ENCODE results near the gene TWNK.

The TWNK gene

DNA sequence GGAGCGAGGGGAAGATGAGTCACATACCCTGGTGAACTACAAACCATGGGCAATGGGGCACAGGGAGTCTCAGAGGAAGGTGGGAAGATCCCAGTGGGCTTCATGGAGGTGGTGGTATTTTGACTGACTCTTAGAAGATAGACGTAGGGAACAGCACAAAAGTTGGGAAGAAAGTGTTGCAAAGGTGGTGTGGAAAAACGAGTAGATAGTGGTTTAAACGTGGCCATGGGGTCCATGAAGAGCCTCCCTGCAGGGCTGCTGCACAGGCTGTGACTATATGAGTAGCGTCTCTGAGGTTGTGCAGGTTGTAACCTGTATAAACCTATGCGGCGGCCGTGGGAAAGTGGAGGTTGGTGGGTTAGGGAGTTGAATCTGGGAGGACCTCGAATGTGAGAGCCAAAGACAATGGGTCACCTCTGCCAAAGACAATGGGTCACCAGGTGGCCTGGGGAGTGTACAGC is 26.1 kb downstream of the TWNK start:
- no peak for DNase-seq

- DNase-seq, result peak; percentile 41
Observed at GRCh38 chr10:101014230-101014884, 27.0 kb downstream of the TWNK start.

GRCh38 chr10:101014966-101015581 is 27.7 kb downstream of the TWNK start:
- no peak for DNase-seq

DNA sequence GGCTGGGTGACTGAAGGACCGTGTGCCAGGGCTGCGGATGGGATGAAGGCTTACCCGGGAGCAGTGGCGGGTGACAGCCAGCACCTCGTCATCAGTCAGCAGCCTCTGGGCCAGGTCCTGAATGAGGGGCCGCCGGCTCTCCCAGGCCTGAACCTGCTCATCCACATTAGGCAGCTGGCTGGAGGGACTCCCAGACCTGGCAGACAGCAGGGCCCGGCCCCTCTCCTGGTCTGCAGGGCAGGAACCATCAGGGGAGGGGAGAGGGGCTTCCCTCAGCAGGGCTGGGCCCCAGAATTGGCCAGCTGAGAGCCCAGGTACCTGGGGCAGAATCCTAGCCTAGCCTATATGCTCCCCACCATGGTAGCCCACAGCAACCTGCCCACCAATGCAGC is 28.2 kb downstream of the TWNK start:
- DNase-seq, result no peak

DNA sequence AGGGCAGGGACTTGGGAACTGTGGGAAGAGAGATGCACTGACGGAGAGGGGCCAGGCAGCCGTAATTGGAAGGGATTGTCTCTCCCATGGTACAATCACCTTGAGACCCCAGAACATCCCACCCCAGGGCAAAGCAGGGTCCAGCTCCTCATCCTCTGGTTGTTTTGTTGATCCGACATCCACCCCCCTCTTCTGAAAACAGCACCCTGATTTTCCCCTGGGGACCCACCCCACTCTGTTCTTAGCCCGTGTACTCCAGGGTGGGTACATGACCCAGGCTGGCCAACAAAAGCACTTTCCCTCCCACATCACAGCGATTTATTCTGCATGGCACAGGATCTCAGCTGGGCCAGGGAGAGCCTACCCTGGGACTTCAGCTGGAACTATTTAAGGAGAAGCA is 29.5 kb downstream of the TWNK start:
- DNase-seq, result no peak

DNA sequence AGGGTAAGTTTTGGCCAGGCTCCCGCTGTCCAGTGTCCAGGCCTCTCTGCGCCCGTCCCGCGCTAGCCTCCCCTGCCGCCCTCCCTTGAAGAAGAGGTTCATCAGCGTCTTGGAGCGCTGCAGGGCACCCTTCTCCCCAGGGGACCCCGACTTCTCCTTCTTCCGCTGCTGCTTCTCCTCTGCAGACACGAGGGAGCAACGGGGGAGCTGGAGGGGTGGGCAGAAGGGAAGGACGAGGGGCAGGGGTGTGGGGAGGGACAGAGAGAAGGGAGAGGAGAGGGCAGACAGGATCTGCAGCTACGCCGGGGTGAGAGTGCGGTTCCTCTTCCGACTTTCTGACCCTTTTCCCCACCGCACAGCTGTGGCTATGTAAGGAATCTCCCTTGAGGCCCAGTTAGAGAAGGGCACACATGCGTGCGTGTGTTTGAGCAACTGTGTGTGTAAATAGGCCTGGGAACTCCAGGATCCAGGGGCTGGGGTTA is 30.8 kb downstream of the TWNK start:
- DNase-seq, result no peak

DNA sequence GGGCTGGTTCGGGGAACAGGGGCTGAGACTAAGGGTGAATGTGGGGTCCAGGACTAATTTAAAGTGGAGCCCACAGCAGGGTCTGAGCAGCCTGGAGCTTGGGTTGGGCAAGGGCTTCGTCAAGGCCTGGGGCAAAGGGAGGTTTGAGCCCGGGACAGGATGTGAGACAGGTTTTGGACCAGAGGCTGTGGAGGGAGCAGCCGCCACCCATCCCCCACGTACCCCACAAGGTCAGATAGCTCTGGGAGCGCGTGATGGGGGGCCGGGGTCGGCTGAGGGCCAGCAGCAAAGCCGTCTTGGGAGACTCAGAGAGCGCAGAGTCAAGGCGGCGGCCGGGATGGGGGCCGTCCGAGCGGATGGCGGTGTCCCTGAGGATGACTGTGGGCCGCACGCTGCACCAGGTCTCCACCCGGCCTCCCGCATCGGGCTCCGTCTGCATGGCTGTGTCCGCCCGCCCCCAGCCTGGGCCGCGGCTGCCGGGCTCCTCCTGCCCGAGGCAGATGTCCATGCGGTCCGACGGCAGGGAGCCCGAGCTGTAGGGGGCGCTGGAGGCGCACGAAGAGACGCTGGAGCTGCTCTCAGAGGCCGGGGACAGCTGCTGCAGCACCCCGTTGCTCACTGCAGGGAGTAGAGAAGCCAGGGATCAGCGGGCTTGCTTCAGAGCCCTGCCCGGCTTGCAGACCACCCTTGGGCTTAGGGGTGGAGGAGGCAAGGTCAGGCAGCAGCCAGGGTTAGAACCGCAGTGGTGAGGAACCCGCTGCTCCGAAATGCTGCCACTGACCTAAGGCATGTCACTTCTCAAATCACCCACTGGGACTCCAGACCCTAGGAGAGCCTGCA is 31.5 kb downstream of the TWNK start:
- peak; percentile 20 for DNase-seq

DNA sequence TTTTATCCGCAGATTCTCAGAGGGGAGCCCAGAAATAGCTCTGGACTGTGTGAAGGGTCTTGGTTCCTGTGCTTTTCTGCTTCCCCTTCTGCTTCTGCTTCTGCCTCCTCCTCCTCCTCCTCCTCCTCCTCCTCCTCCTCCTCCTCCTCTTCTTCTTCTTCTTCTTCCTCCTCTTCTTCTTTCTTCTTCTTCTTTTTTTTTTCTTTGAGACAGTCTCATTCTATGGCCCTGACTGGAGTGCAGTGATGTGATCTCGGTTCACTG is 32.0 kb downstream of the TWNK start:
- DNase-seq, result no peak

DNA sequence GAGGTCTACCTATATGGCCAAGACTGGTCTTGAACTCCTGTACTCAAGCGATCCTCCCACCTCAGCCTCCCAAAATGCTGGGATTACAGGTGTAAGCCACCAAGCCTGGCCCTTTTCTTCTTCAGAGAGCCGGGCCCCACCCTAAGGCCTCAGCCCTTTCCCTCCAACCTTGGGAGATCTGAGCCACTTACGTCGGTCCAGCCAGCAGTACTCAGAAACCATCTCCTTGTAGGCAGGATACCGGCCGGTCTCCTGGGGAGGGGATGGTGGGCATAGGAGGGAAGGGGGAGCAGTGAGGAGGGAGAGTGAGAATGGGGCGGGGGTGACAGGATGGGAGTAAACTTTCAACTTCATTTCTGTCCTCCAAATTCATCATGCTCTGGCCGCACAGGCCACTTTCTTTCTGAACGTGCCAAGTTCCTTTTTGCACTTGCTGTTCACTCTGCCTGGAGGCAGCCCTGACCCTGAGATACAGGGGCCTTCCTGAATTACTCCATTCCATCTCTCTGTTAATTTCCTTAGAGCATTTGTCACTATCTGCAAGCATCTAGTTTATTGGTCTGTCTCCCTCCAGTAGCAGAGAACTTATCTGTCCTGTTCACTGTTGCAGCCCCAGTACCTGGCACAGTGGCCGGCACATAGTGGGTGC is 33.2 kb downstream of the TWNK start:
- no peak for DNase-seq

GRCh38 chr10:101021239-101021638 is 33.9 kb downstream of the TWNK start:
- no peak for DNase-seq

DNA sequence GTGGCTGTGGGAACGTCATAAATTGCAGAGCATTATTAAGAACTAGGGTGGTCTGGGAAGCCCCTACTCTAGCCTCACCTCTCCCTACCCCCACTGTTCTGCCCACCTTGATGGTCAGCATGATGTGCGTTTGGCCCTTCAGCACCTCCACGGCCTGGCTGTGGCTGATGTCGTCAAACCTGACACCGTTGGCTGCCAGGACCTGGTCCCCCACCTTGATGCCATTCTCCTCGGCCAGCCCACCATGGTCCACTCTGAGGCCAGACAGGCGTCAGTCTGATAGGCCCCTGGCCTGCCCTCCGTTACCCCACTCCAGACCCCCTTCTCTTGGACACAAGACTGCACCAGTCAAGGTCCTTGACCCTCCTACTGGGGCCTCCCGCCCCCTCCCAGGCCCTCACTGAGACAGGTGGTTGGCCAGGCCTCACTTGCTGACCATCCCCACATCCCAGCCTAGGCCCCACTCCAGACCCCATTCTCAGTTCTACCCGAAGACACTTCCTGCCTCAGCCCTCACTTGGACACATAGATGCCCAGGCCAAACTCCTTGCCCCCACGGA is 34.4 kb downstream of the TWNK start:
- DNase-seq, result no peak

DNA sequence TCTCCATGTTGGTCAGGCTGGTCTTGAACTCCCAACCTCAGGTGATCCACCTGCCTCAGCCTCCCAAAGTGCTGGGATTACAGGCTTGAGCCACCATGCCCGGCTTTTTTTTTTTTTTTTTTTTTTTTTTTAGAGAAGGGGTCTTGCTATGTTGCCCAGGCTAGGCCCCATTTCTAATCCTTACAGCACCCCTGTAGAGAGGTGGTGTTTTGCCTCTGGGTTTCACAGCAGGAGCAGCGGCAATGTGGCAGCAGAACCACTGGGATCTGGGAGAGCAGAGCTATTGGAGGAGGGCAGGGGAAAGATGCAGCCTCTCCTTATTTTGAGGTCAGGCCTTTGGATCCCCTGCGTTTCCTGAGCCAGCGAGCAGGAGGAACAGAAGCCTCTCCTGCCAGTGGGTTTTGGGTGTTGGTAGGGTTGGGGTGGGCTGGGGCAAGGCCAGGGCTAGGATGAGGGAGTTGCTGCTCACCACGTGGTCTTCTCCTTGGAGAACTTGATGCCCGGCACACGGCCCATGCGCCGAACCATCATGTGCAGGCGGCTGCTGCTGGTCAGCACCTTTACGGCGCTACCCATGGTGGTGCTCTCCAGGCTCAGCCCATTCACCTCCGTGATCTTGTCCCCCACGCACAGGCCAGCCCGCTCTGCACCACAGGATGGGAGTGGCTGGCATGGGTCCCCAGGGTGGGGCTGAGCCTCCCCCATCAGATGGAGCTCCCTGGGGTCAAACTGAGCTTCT is 35.8 kb downstream of the TWNK start:
- DNase-seq, result no peak

DNA sequence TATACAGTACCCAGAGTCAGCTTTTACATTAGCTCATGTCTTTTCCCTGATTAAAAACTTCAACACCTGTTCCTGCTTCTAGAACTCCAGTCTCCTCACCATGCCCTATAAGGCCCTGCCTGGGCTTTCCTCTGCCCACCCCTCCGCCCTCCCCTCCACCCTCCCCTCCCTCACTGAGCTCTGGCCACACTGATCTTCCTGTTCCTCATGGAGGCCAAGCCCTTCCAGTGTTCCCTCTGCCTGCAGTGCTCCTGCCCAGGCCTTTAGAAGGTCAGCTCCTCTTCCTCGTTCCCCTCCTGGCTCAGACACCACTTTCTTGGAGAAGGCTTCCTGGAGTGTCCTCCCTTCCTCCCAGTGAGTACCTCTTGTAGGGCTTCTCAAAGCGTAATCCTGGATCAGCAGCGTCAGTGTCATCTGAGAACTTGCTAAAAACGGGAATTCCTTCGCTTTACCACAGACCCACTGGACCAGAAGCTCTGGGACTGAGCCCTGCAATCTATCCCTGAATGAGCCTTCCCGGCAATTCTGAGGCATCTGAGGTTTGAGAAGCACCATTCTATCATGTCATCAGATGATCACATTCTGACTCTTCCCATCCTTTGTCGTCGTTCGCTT is 39.9 kb downstream of the TWNK start:
- DNase-seq, result no peak

DNA sequence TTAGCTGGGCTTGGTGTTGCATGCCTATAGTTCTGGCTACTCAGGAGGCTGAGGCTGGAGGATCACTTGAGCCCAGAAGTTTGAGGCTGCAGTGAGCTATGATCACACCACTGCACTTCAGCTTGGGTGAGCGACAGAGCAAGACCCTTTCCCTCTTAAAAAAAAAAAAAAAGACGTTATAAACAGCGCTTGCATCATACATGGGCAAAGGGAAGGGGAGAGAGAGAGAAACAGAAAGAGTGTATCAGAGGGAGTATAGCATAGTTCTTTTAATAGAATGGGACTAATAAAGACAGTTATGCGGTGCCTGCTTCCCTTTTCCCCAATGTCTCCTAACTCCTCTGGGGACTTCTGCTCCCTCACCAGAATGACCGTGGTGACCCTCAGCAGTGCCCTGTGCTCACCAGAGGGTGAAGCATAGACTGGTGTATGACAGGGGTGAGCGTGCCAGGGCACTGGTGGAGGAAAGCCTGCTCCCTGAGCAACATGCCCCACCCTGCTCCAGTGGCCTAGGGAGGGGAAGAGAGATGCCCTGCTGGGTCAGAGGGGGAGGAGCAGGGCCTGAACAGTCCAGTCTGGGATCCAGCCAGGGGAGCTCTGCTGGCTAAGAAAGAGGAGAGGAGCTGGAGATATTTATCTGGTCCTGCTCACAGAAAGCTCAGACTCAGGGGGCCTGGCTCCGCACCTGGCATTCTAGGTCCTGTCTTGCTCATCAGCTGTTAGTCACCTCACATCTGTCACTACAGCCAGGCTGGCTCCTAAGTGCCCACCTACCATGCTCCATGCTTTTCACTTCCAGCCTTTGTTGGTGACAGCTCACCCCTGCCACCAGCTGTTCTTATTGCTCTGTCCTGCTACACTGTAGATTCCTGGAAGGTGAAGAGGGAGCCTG is 41.3 kb downstream of the TWNK start:
- DNase-seq, result no peak

- DNase-seq, result no peak
Observed at GRCh38 chr10:101029520-101030295, 42.4 kb downstream of the TWNK start.

DNA sequence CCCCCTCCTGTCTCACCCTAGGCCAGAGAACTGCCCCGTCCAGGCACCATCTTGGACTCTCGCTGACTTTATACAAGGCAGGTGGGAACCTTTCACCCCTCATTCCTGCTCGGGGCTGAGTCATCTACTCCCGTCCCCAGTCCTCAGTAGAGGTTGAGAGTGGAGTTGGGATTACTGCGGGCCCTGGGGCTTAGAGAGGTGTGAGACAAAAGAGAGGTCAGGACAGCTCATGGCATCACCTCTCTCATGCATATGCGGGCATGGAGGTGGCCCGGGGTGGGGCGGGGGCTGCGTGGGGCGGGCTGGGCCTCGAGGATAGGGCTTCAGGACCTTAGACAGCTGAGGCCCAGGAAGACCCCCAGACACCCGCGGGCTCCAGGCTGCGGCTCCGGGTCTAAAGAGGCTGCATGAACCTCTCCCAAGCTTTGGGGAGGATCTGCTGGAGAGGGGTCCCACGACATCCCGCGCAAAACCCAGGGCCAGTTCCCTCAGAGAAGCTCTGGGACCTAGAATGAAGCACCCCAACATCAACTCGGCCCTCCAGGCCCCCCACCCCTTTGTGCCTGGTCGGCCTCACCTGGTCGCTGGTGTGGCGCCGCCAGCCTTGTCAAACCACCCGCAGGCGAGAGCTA is 43.3 kb downstream of the TWNK start:
- no peak for DNase-seq

- DNase-seq, result peak; percentile 75
Observed at GRCh38 chr10:101031128-101031795, 43.9 kb downstream of the TWNK start, which contains the start of the genes PDZD7 and SFXN3. TSS of gene PDZD7 (minus strand) at chr10:101031129. CDS start at chr10:101030219, 910 bp downstream. TSS of gene SFXN3 (plus strand) at chr10:101031234. CDS start at chr10:101034695, 3,461 bp downstream.

DNA sequence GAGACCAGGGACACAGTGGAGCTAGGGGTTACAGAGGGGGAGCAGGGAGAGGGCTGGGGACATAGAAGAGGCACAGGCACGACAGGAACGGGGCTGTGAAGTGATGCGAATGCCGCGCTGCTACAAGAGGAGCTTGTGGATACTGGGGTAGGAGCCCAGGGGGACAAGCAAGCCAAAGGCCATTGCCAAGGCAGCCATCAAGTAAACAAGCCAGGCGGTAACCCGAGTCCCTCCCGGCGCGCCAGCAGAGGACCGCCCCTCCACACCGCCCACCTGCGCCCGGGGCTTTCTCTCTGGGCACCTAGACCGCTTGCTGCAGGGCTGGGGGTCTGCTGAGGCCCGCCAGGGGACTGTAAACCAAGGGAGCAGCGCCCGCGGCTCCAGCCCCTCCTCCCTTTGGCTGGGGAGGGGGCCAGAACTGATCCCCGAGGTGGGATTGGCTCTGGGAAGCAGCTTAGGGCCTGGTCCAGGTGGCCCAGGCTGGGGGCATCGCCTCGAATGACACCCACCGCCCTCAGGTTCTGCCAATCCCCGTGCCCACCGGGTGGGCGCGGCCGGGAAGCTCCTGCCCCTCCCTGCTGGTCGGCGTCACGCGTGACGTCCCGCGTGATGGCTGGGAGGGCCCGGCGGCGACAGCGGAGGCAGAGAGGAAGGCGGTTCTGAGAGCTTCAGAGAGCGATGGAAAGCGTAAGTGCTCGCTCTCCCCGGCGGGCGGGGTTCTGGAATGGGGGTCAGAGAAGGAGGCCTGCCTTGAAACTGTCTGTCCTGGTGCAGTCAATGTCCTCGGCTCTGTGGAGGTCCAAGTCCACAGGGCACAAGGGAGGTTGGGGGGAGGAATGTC is 44.7 kb downstream of the TWNK start:
- DNase-seq, result peak; percentile 17

Data from NCI-H1092 treated with DMSO at 0.1 percent for 48 hours (cell line).